CD4-positive, alpha-beta T cell treated with Interleukin-12 subunit alpha and Interleukin-12 subunit beta, for 1 hour (primary cell): ENCODE results near the gene GFRA4.

Source experiments
- DNase-seq: peaks from one replicate; pipeline ENCODE4 v3.0.0-alpha.2; 2020

GFRA4 gene

DNA sequence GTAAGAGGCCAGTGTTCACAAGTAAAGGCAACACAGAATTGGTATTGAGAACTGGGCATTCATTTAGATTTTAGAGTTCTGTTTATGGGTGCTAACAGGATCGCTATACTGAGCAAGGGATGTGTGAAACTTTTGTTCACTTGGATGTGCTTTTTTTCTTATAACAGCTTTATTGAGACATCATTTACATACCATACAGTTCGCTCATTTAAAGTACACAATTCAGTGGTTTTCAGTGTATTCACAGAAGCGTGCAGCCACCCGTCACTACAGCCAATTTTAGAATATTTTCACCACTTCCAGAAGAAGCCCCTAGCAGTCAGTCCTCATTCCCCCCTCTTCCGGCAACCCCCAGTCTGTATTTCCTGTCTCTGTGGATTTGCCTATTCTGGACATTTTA is 48.7 kb downstream of the GFRA4 start:
- DNase-seq = no peak

DNA sequence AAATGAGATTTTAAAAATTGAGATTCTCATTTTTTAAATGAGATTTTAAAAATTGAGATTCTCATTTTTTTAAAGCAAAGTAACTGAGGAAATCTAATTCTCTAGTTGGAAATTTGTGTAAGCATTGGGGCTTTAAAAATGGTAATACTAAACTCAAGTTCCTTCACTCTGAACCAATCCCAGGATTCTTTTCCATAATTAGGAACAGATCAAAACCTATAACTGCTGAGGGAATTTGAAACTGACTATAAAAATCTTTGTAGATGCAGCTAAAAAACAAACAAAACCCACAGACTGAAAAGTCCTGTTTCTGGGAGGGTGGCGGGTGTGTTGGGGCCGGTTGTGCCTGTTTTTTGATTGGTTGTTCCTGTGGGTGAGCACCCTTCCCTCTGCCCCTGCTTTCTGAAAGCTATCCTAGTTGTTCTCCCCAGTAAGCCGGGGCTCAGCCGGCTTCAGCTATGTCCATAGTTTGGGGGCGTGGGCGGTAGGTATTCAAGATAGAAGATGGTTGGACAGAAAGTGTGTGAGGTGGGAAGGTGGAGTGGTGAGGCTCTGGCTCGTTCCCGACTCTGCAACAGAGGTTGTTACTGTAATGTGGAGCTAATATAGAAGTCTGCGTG is 49.3 kb downstream of the GFRA4 start:
- DNase-seq = no peak

DNA sequence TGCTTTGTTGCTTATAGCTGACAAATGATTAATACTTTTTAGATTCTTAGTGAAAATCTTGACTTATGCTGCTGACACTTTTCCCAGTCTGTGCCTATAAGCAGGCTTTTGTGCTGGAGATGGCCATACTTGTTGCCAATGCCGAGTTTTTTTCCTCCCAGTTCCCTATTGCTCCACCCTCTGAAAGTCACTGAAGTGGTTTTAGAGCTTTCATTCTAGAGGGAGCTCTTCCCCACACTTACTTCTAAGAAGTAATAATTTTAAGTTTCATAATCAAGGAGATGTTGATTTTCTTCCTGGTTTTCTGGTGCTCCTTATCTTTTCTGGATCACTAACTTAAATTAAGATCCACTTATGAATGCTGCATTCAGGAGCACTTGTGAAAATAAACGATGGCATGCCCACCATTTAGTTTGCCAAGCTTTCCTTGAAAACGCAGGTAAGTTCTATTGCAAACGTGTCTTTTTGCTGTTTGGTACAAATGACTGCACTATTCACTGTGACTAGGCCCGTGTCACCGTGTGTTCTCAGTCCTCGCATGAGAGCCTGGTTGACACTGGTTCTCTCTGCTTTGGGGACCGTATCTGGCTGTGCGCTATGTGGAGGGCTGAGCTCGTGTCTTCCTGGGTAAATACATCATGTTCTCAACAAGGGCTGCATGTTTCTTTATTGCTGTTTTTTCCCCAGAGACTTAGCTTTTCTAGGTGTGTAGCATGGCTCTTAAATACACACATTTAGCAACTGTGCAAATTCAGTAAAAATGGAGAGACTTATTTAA is 50.2 kb downstream of the GFRA4 start:
- DNase-seq = no peak

DNA sequence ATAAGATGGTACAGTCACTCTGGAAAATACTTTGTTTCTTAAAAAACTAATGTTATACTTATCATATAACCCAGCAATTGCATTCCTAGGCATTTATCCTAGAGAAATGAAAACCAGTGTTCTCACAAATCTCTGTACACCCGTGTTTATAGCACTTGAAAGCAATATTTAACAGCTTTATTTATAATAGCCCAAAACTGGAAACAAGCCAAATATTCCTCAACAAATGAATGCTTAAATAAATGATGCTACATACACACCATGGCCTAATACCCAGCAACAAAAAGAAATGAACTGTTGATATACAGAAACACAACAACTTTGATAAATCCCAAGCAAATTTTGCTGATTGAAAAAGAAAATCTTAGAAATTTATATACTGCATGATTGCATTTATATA is 51.3 kb downstream of the GFRA4 start:
- no peak for DNase-seq
